A549 treated with RU486 at 1 μM for 4 hours (cell line): ENCODE measurements around the gene RAB41. TPM values are rescaled to one million over a fixed set of nuclear protein-coding genes. Genes with fewer than 3 reads are reported as not detected.

ENCODE experiments used
- total RNA-seq: library from RNA; stranded (reverse); fragments of 200-300 nt; extraction: Qiagen RNA extraction; gene quantifications from 5 replicates; pipeline ENCODE4 v1.2.3, GENCODE V29; 2022; ENCODE audit warnings: low read depth

RAB41 gene
- total RNA-seq = not detected in 5 replicates

DNA sequence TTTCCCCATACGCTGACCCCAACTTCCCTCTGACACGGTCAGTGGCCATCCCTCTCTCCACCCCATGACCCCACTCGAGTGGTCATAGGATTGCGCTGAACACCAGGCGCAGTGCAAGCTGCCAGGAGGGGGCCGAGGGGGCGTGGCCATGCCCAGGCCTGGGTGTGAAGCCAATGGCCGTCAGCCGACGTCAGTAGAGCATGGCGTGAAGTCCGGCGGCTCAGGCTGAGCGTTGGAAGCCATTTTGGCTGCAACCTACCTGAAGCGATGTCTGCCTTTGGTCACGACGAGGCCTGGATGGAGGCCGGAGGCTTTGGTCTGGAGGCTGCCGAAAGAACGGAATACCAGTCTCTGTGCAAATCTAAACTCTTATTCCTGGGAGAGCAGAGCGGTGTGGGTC is at the start of gene RAB41:
Gene RAB41 (plus strand): TSS at position 222 of the 400 bp plus-strand sequence. CDS start 46 bp downstream, at position 268.

DNA sequence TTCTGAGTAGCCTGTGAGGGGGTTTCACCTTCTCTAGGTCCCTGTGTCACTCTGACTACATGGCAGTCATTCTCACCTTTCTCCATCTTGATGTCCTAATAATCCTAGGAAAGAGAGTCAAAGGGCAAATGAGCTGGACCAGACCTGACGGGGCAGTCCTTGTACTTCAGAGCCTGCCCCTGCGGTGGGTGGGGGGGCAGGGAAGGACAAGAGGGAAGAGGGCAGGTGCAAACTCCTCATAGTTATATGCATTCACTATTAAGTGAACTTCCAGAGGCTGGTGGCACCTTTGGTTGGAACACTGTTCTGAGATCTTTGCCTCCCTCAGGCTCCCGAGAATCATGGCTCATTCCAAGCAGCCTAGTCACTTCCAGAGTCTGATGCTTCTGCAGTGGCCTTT is 47.6 kb upstream of the RAB41 start, which contains the start of gene AWAT1:
Gene AWAT1 (plus strand): TSS at position 301 of the 400 bp plus-strand sequence. CDS start 41 bp downstream, at position 342.

DNA sequence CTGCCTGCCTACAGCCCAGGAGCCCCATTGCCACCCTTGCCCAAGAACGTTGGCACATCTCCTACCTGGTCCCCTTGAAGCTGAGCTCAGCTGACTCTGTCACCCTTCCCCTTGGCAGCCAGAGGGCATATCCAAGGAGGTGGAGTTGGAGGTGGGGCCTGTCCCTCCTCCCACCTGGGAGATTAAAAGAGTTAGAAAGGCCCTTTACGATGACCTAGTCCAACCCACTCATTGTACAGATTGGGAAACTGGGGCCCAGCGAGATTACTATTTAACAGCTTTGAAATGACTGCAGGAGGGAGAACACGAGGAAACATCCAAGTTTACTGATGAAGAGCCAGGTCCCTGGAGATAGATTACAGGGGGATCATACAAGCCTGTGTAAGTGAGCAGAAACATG is 21.9 kb upstream of the RAB41 start, which contains the start of gene P2RY4:
Gene P2RY4 (minus strand): TSS at position 101 of the 400 bp plus-strand sequence. CDS start 580 bp downstream, outside the sequence.

DNA sequence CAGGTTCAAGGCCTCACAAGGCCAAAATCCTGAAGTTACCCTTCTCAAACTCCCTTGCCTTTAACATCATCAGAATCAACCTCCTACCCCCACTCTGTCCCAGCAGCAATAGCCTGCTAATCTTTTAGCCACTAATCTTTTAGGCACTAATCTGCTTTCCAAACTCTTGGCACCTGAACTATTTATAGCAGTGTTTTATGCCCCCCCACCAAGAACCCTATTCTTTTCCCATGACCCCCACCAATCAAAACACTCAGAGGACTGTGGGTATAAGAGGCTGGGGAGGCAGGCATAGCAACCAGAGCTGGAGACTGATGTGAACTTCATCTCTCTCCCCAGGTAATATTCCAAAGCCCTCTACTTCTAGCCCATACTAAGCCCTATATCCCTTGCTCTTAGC is 13.9 kb upstream of the RAB41 start, which contains the start of gene ARR3:
Gene ARR3 (plus strand): TSS at position 301 of the 400 bp plus-strand sequence. CDS start 1,052 bp downstream, outside the sequence.

DNA sequence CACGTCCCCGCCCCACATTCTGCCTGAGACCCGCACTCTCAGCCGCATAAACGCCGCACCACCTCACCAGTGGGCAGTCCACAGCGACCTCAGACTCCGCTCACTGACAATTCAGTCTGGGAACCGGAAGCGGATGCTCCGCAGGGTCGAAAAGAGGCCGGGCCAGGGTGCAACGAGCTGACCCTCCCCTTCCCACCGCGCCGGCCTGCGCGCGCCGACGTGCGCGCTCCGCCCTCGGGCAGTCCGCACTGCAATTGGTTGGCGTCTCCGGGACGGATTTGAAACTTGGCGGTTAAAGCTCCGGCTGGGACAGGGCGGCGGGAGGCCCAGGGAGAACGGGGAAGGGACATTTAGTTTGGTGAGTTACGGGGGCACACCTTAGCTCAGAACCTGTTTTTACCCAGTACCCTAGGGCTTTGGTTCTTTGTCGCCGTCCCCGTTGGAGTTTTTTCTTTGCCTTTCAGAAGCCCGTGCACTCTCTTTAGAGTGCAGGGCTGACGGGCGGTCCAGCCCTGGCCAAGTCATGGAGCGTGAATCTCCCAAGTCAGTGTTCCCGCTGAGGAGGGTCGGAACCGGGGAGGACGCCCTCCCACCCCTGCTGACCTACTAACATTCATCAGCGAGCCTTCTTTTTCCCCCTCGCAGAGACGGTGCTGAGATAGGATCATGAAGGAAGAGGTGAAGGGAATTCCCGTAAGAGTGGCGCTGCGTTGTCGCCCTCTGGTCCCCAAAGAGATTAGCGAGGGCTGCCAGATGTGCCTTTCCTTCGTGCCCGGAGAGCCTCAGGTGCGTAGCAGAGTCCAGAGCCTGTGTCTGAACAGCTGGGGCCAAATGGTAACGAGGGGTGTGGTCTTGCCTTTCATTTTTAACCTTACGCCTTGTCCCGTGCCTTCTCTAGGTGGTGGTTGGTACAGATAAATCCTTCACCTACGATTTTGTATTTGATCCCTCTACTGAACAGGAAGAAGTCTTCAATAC is 8.1 kb downstream of the RAB41 start, which contains the start of the genes KIF4A and PDZD11:
Gene KIF4A (plus strand): TSS at position 312 of the 978 bp plus-strand sequence. CDS start 355 bp downstream, at position 667.
Gene PDZD11 (minus strand): TSS at position 135 of the 978 bp plus-strand sequence. CDS start 586 bp downstream, outside the sequence.

Other genes starting within 250 kb of the RAB41 start
- gene AWAT2, start 232.2 kb upstream of the RAB41 start, total RNA-seq = not detected in 5 replicates
- not detected in 5 replicates for gene OTUD6A, start 219.7 kb upstream of the RAB41 start, total RNA-seq
- 57.5 to 71.2 TPM (median 66.6 TPM) in 5 replicates for gene IGBP1, start 148.7 kb upstream of the RAB41 start, total RNA-seq
- gene DGAT2L6, start 104.7 kb upstream of the RAB41 start, total RNA-seq = not detected in 5 replicates
- not detected in 5 replicates for gene AWAT1, start 47.5 kb upstream of the RAB41 start, total RNA-seq
- gene P2RY4, start 22.0 kb upstream of the RAB41 start, total RNA-seq = 0.06 TPM in 1 of 5 replicates, not detected in the others
- gene ARR3, start 13.8 kb upstream of the RAB41 start, total RNA-seq = not detected in 5 replicates
- gene PDZD11, start 7.8 kb downstream of the RAB41 start, total RNA-seq = 86.7 to 102 TPM (median 88.6 TPM) in 5 replicates
- gene KIF4A, start 7.9 kb downstream of the RAB41 start, total RNA-seq = 24.2 to 29.0 TPM (median 27.9 TPM) in 5 replicates
- 0.06 TPM in 1 of 5 replicates, not detected in the others for gene GDPD2, start 141.1 kb downstream of the RAB41 start, total RNA-seq
- gene DLG3, start 162.7 kb downstream of the RAB41 start, total RNA-seq = 2.9 to 5.0 TPM (median 3.1 TPM) in 5 replicates